ENCODE results near the gene TEP1. TPM values are rescaled to one million over a fixed set of nuclear protein-coding genes. Genes with fewer than 3 reads are reported as not detected.
"Not testable (repeated sequence)": the region's sequence is repeated elsewhere in the genome, so short reads cannot be mapped to it uniquely, and the experiment has no call there.

TEP1 gene
- total RNA-seq, 4 donors from 2014 or later, result 26.6 to 39.3 (median 29.7) TPM

DNA sequence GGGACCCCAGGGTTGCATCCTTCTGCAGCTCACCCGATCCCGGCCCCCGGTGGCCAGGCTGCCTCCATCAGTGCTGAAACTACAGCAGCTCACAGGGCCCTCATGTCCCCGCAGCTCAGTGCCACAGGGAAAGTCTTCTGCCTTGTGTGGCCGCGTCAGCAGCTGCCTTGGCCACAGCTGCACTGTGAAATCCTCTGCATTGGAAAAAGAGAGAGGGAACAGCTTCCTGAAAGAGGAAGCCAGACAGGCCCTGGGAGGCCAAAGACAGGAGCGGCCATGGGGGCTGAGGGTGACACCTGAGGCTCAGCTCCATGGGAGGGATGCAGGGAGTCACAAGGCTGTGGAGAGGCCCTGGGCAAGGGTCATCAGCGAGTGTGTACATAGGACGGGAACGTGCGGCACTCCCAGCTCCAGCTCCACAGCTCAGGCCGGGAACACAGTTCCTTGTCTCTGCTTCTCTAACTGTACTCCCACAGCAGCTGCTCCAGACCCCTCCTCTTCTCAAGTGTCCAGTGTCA, 37.2 kb downstream of the TEP1 start:
- intact Hi-C loops (cut with DNase I), result no loop called here
- no peaks in the 10 kb centered on the region for H3K4me1 ChIP-seq
- TF ChIP-seq, protein P1, sequence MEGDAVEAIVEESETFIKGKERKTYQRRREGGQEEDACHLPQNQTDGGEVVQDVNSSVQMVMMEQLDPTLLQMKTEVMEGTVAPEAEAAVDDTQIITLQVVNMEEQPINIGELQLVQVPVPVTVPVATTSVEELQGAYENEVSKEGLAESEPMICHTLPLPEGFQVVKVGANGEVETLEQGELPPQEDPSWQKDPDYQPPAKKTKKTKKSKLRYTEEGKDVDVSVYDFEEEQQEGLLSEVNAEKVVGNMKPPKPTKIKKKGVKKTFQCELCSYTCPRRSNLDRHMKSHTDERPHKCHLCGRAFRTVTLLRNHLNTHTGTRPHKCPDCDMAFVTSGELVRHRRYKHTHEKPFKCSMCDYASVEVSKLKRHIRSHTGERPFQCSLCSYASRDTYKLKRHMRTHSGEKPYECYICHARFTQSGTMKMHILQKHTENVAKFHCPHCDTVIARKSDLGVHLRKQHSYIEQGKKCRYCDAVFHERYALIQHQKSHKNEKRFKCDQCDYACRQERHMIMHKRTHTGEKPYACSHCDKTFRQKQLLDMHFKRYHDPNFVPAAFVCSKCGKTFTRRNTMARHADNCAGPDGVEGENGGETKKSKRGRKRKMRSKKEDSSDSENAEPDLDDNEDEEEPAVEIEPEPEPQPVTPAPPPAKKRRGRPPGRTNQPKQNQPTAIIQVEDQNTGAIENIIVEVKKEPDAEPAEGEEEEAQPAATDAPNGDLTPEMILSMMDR (IDR thresholded peaks at IDR 0.05), result no peak
- no peak for TF ChIP-seq POLR2A (IDR thresholded peaks at IDR 0.05)
- DNase-seq, result no peak
- H3K4me3 ChIP-seq (replicated peaks in 1 of 3), result no peak overlapping the region
- 90 to 95% methylated on average over 11 to 12 of the region's 12 CpGs for WGBS, 2 donors
- no peaks in the 10 kb centered on the region for H3K27me3 ChIP-seq
- no peaks in the 10 kb centered on the region for H3K9me3 ChIP-seq
- peaks cover 80 to 97% of the 10 kb centered on the region in 2 donors for H3K36me3 ChIP-seq
- no peak overlapping the region for H3K27ac ChIP-seq

DNA sequence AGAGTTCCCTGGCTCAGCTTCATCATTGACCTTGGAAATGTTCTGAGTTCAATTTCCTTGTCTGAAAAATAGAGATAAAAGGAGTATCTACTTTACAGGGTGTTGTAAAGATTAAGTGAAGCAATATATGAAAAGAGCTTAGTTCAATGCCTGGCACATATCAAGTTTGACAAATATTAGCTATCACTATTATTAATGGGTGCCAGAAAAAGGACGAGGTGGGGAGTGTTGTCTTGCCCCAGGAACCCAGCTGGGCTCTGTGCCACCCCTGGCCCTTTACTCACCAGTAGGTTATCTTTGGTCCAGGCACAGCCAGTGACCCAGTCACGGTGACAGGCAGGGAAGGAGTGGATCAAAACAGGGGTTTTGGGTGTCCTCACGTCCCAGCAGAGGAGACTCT, 37.8 kb downstream of the TEP1 start:
- no peak for DNase-seq
- Histone ChIP-seq H3K27ac (no peak overlapping the region), H3K36me3 (peaks cover 80 to 96% of the 10 kb centered on the region in 2 donors), H3K27me3 (no peaks in the 10 kb centered on the region), H3K9me3 (no peaks in the 10 kb centered on the region), H3K4me3 (replicated peaks in 1 of 3) (no peak overlapping the region), H3K4me1 (no peaks in the 10 kb centered on the region)
- intact Hi-C loops (cut with DNase I), result no loop called here
- WGBS, 2 donors, result 88 to 92% methylated on average over 3 of the region's 3 CpGs
- TF ChIP-seq, protein P1 (IDR thresholded peaks at IDR 0.05), result no peak
- TF ChIP-seq POLR2A (IDR thresholded peaks at IDR 0.05), result no peak

DNA sequence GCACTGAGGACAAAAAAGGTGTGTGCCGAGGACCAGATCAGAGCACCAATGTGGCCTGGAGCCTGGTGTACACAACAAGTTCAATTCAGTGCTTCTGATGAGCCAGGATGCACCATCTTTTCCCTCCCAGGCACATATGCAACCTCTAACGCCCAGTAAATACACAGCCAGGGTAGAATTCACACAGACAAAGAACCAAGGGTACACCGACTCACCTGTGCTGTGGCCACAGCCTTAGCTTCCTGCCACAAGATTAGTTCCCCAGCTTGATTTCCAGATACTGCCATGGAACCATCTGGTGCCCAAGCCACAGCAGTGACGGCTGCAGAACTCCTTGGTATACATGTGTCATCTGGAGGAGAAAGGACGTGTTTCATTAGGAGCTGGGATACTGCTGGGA, 40.5 kb downstream of the TEP1 start:
- no peaks in the 10 kb centered on the region for H3K27me3 ChIP-seq
- no peaks in the 10 kb centered on the region for H3K4me1 ChIP-seq
- H3K4me3 ChIP-seq (replicated peaks in 1 of 3), result no peak overlapping the region
- DNase-seq, result no peak
- H3K9me3 ChIP-seq, result no peaks in the 10 kb centered on the region
- 98% methylated on average over 5 of the region's 5 CpGs for WGBS, 2 donors
- H3K36me3 ChIP-seq, result peaks cover 78 to 96% of the 10 kb centered on the region in 2 donors
- no peak overlapping the region for H3K27ac ChIP-seq
- TF ChIP-seq POLR2A (IDR thresholded peaks at IDR 0.05), result no peak
- TF ChIP-seq, protein P1 (IDR thresholded peaks at IDR 0.05), result no peak
- intact Hi-C loops (cut with DNase I), result no loop called here

DNA sequence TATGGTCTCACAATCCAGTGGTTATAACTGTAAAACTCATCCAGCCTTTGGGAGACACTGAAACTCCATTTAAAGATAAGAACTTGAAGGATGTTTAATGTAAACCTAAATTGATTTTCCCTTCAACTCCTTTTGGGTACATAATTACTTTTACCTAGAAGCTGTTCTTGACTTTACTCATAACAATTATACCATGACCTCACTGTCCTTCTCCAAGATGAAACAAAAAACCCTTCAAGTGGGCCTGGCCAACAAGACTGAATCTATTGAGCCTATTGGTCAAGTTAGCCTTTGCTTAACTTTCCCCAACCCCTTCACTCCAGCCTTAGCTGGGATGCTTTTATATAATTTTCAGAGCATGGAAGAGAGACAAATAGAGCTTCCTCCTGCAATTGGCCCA, 47.4 kb downstream of the TEP1 start:
- H3K4me3 ChIP-seq (replicated peaks in 1 of 3), result no peak overlapping the region
- H3K4me1 ChIP-seq, result no peaks in the 10 kb centered on the region
- peaks cover 50 to 64% of the 10 kb centered on the region in 2 donors for H3K36me3 ChIP-seq
- H3K9me3 ChIP-seq, result no peaks in the 10 kb centered on the region
- H3K27me3 ChIP-seq, result no peaks in the 10 kb centered on the region
- H3K27ac ChIP-seq, result no peak overlapping the region
- intact Hi-C loops (cut with DNase I), result no loop called here
- DNase-seq, result no peak
- TF ChIP-seq POLR2A (IDR thresholded peaks at IDR 0.05), result no peak
- TF ChIP-seq, protein P1 (IDR thresholded peaks at IDR 0.05), result no peak

DNA sequence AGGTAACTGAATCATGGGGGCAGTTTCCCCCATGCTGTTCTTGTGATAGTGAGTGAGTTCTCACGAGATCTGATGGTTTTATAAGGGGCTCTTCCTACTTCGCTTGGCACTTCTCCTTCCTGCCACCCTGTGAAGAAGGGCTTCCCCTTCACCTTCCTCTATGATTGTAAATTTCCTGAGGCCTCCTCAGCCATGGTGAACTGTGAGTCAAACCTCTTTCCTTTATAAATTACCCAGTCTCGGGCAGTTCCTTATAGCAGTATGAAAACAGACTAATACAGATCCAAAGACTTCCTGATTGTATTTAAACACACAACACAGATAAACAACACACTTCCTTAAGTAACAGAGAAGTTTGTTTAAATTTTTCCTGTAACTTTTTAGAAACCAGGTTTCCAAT, 54.8 kb downstream of the TEP1 start:
- WGBS, 2 donors, result 78 to 85% methylated on average over 3 of the region's 3 CpGs
- DNase-seq; intact Hi-C loops (cut with DNase I); H3K9me3 ChIP-seq; H3K4me1 ChIP-seq; H3K27ac ChIP-seq; H3K4me3 ChIP-seq (replicated peaks in 1 of 3); H3K27me3 ChIP-seq: not testable (repeated sequence)
- H3K36me3 ChIP-seq, result peaks cover 22 to 47% of the 10 kb centered on the region in 2 donors

DNA sequence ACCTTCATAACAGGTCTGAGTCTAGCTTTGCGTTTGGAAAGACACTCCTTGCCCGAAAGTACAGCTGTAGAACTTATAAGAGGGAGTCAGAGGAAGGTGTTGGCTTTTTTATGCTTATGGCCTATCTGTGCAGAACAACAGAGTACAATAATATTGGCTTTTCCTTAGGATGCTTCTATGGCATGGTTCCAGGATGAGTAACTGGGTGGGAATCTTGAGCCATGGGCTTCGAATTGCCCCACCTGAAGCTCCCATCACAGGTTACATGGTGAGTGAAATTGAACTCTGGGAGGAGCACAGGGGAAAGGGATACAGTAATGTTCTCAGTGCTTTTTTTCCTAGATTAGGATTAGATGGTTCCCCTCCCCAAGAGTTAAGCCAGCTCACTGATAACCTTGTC, 56.9 kb downstream of the TEP1 start:
- WGBS, 2 donors, result 88 to 93% methylated on average over 3 of the region's 3 CpGs
- no peaks in the 10 kb centered on the region for H3K4me1 ChIP-seq
- intact Hi-C loops (cut with DNase I), result no loop called here
- no peaks in the 10 kb centered on the region for H3K27me3 ChIP-seq
- TF ChIP-seq, protein P1 (IDR thresholded peaks at IDR 0.05), result no peak
- no peak for TF ChIP-seq POLR2A (IDR thresholded peaks at IDR 0.05)
- H3K9me3 ChIP-seq, result no peaks in the 10 kb centered on the region
- no peak for DNase-seq
- H3K4me3 ChIP-seq (replicated peaks in 1 of 3), result no peak overlapping the region
- H3K27ac ChIP-seq, result no peak overlapping the region
- peaks cover 31 to 53% of the 10 kb centered on the region in 2 donors for H3K36me3 ChIP-seq
